Right renal cortex interstitium (tissue), 3 donors: Measurements from ENCODE around the gene IDH2. TPM values are rescaled to one million over a fixed set of nuclear protein-coding genes. Genes with fewer than 3 reads are reported as not detected.

ENCODE experiments used
- DNase-seq, 3 donors: peaks; one replicate each; pipeline ENCODE4 v3.0.0-alpha.2; 2013; ENCODE audit warnings: low read depth in 3 of 3, low spot score in 2 of 3
- polyA plus RNA-seq, 3 donors: library from polyadenylated mRNA; unstranded; fragments of 120-200 nt; gene quantifications; one replicate each; pipeline ENCODE4 v1.2.1, GENCODE V29; 2013; ENCODE audit not compliant: insufficient read length in 3 of 3

Gene IDH2
- polyA plus RNA-seq, 3 donors = 194 to 210 (median 196) TPM

- no peak for DNase-seq
Observed at GRCh38 chr15:90049030-90049429, 53.2 kb downstream of the IDH2 start.

DNA sequence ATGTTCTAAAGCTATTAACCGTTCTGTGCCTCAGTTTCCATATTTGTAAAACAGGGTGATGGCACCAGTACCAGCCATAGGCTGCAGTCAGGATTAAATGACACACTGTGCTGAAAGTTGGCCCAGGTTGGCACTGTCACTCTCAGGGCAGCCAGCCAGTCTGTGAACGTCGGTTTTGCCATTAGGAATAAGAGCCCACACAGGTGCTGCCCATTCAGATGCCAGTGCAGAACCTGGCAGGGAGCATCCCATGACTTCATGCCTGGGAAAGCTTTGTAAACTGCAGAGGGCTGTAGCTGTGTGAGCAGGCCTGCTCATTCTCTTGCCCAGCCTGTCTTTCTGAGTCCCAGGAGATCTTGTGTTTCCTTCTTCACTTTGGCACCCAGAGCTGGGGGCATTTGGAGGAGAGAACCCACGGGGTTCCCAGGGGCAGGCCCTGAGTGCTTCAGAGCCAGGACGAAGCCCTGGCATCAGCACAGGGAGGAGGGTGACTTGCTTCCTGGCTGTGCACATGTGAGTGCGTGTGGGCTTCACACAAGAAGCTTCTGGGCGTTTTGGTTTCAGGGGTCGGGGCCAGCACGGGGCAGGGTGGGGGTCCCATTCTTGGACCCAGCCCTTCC, 54.2 kb downstream of the IDH2 start:
- DNase-seq = no peak

GRCh38 chr15:90046911-90047392, 55.3 kb downstream of the IDH2 start:
- no peak for DNase-seq

GRCh38 chr15:90046289-90046688, 56.0 kb downstream of the IDH2 start:
- DNase-seq = no peak

GRCh38 chr15:90044916-90045371, 57.3 kb downstream of the IDH2 start:
- no peak for DNase-seq

DNA sequence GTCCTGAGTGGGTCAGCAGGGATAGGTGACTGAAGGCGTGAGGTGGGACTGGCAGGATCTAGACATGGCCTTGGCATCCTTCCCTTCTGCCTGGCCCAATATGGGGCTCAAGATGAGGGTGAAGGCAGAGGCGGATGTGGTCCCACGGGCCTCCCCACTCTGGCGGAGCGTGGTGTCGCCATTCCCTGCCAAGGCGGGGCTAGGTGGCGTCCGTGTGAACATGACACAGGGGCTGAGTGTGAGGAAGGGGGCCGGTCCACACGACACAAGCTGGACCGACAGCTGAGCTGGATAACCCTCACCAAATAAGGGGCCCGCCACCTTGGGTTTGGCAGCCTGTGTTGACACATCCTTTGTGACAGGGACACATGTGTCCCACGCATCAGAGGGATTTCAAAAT, 58.1 kb downstream of the IDH2 start:
- DNase-seq = no peak

- no peak for DNase-seq
Observed at GRCh38 chr15:90043530-90044010, 58.7 kb downstream of the IDH2 start.

GRCh38 chr15:90042766-90043529, 59.3 kb downstream of the IDH2 start:
- no peak for DNase-seq

DNA sequence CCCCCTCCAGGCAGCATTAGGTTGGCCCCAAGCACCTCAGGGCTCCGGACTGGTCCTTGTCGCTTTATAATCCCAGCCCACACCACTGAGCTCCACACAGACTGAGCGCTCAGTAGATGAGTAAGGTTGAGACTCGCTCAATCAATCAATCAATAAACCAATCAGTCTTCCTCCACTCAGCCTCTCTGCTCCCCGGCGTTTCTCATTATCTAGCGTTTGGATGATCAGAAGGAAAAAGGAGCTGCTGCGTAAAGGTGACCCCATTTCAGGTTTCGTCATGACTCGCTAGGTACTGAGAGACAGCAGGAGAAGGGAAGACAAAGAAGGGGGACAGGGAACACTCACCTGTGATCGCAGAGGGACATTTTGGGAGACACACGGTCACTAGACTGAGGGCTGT, 59.9 kb downstream of the IDH2 start:
- no peak for DNase-seq

GRCh38 chr15:90040618-90041017, 61.6 kb downstream of the IDH2 start:
- no peak for DNase-seq

DNA sequence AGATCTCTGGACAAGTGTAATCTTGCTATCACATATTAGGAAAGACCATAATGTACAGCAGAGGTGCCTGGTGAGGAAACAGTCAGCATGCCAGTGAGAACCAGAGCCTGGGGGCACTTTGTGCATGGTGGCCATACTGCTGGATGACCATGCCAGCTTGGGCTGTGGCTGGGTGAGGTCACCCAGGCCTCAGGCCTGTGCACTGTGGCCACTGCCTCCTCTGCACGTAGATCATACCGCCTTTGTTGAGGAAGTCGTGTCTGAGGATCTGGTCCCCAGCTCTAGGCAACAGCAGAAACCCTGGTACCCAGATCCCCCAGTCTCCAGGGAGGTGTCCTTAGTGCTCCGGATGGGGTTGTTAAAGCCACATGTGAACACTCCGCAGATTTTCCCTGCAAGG, 62.3 kb downstream of the IDH2 start:
- DNase-seq = no peak

GRCh38 chr15:90038632-90039095, 63.6 kb downstream of the IDH2 start:
- no peak for DNase-seq

DNA sequence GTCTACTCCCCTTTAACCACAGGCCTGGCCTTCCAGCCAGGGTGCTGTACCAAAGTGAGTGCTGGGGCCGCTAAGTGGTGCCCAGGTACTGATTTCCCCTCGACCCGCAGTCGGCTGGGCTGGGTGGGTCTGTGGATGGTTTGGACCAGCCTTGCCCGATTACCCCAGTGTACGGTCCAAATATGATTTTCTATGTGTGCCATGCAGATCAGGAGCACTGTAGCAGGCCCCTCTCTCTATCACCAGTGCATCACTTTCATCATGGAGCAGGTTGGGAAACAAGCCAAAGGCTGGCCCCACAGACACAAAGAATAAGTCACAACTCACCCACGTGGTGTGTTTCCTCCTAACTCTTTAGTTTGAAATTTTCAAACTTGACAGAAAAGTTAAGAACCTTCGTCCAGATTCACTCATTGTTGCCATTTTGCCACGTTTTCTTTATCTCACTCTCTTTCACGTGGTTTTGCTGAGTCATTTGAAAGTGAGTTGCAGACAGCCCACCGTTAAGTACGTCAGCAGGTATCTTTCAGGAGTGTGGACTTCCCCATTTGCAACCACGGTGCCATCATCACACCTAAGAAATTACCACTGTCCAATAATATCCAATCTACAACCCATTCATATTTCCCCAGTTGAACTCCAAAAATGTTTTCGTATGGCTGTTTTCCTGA, 64.2 kb downstream of the IDH2 start:
- no peak for DNase-seq

GRCh38 chr15:90037511-90037860, 64.8 kb downstream of the IDH2 start:
- DNase-seq = no peak

GRCh38 chr15:90036806-90037510, 65.3 kb downstream of the IDH2 start:
- DNase-seq = no peak

- no peak for DNase-seq
Observed at GRCh38 chr15:90036343-90036742, 65.9 kb downstream of the IDH2 start.

DNA sequence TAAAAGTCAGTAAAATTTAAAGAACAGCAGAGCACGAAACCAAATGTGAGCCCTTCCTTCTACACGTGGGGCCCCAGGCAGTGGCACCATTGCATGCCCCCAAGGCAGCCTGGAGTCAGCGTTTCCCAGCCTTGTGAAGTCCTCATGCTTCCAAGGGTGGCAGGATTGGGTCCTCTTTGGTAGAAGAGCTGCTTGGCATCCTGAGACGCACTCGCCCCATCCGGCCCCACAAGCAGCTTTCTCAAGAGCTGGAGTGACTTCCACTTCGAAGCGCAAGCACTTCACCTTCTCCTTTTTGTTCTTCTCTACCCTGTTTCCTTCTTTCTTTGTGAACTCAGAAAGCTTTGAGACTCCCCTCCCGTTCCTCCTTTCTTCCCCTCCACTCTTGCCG, 66.4 kb downstream of the IDH2 start:
- no peak for DNase-seq

- DNase-seq = no peak
Observed at GRCh38 chr15:90035095-90035839, 67.0 kb downstream of the IDH2 start.

DNA sequence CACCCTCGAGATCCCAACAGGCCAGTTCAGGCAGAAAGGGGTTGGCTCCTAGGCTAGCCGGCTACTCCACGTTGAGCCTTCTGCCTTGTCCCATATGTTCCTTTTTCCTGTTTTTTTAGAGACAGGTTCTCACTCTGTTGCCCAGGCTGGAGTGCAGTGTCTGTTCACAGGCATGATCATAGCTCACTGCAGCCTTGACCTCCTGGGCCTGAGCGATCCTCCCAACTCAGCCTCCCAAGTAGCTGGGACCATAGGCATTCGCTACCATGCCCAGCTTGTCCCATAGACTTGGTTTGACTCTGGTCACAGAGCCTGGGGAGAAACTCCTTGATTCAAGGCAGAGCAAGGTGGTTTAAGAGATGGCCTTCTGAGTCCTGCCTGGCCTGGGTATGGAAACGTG, 68.8 kb downstream of the IDH2 start:
- no peak for DNase-seq
